Neural progenitor cell (in vitro differentiated cells): ENCODE data around the gene TBCEL.

ENCODE experiments used
- EZH2phosphoT487 ChIP-seq: fragments of 200-600 bp; sonication (generic); IDR thresholded peaks from 2 replicates; pipeline ENCODE4 v1.6.1; 2017; ENCODE audit warnings: antibody characterized with exemption
- TF ChIP-seq, protein P1 (sequence below): fragments of 200-600 bp; sonication (generic); IDR thresholded peaks from 2 replicates; pipeline ENCODE4 v1.5.1; 2017; ENCODE audit warnings: antibody characterized with exemption, mild to moderate bottlenecking

DNA sequence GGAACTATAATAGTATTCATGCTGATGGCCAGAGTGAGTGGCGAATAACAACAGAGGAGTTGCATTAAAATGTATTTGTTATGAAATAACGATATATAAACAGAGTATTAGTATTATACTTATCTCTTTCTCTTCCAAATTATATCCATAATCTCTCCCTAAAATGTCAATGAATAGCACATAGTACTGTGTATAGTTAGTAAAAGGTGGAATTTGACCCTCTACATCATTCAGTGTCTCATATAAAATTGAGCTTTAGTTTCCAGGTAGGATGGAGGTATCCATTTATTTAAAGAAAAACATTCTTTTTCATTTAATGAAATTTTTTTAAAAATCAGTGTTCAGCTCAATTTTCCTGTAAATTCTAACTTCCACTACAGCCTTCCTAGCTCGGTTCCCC is 42.7 kb downstream of the TBCEL start:
- TF ChIP-seq, protein P1, sequence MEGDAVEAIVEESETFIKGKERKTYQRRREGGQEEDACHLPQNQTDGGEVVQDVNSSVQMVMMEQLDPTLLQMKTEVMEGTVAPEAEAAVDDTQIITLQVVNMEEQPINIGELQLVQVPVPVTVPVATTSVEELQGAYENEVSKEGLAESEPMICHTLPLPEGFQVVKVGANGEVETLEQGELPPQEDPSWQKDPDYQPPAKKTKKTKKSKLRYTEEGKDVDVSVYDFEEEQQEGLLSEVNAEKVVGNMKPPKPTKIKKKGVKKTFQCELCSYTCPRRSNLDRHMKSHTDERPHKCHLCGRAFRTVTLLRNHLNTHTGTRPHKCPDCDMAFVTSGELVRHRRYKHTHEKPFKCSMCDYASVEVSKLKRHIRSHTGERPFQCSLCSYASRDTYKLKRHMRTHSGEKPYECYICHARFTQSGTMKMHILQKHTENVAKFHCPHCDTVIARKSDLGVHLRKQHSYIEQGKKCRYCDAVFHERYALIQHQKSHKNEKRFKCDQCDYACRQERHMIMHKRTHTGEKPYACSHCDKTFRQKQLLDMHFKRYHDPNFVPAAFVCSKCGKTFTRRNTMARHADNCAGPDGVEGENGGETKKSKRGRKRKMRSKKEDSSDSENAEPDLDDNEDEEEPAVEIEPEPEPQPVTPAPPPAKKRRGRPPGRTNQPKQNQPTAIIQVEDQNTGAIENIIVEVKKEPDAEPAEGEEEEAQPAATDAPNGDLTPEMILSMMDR = no peak
- no peak for TF ChIP-seq EZH2phosphoT487
